T-cell (primary cell): Measurements from ENCODE around the gene H2BK1. TPM values are rescaled to one million over a fixed set of nuclear protein-coding genes. Genes with fewer than 3 reads are reported as not detected.
A peak's percentile ranks its signal among the peaks of the same experiment; 100 is the strongest.

ENCODE experiments used
- ATAC-seq, 4 experiments: fragments of 200-7000 bp in 3 of 4; fragments of 150-1000 bp in 1 of 4; cut with Tn5 transposase; replicated peaks in 1 of 4; 1 replicate in 3 of 4; 2 replicates in 1 of 4; pipeline ENCODE4 v1.10.0; 2021; ENCODE audit warnings: moderate library complexity in 3 of 4, mild to moderate bottlenecking in 2 of 4, moderate number of reproducible peaks in 1 of 4
- CTCF ChIA-PET, 2 donors: fragments of 300-600 bp; sonication (Branson Sonifier 250); formaldehyde crosslinking; loops; one replicate each; lab custom pipeline; 2022; ENCODE audit warnings: antibody characterized with exemption in 2 of 2; lab: Charles Lee
- POLR2A ChIA-PET, 2 donors: fragments of 300-600 bp; sonication (Branson Sonifier 250); formaldehyde crosslinking; loops; one replicate each; lab custom pipeline; 2022; ENCODE audit warnings: antibody characterized with exemption in 2 of 2; lab: Charles Lee
- DNase-seq, 35 experiments: peaks; one replicate each; pipeline versions ENCODE4 v3.0.0 to v3.0.0-alpha.2; 2013 to 2023
- H3K27ac ChIP-seq: one replicate; pipeline ENCODE4 v1.5.1; 2013; ENCODE audit warnings: low read length
- H3K27me3 ChIP-seq, 2 experiments: replicated peaks in 1 of 2; 1 replicate in 1 of 2; 2 replicates in 1 of 2; pipeline versions ENCODE4 v1.6.1 to v1.7.0; 2013; ENCODE audit warnings: low read length in 1 of 2, mixed read lengths in 1 of 2; ENCODE audit not compliant: control insufficient read depth in 2 of 2, insufficient read depth in 2 of 2; ENCODE audit errors: extremely low read depth in 1 of 2
- H3K36me3 ChIP-seq, 2 donors: 1 replicate in 1 of 2; 2 replicates in 1 of 2; pipeline versions ENCODE4 v1.6.1 to v1.7.0; 2013; ENCODE audit warnings: low read length in 1 of 2; ENCODE audit not compliant: control insufficient read depth in 2 of 2, insufficient read depth in 1 of 2; ENCODE audit errors: extremely low read depth in 1 of 2
- H3K4me1 ChIP-seq, 2 experiments: 1 replicate in 1 of 2; 2 replicates in 1 of 2; pipeline versions ENCODE4 v1.6.1 to v1.7.0; 2013; ENCODE audit warnings: low read length in 2 of 2, mixed read lengths in 1 of 2; ENCODE audit not compliant: insufficient read depth in 2 of 2, control insufficient read depth in 1 of 2; ENCODE audit errors: extremely low read depth in 1 of 2
- H3K4me3 ChIP-seq, 2 donors: 1 replicate in 1 of 2; 2 replicates in 1 of 2; pipeline versions ENCODE4 v1.5.1 to v1.7.0; 2013; ENCODE audit warnings: mild to moderate bottlenecking in 2 of 2, low read length in 1 of 2, moderate library complexity in 1 of 2; ENCODE audit not compliant: control insufficient read depth in 1 of 2; ENCODE audit errors: extremely low read depth in 1 of 2
- H3K9me3 ChIP-seq: 2 replicates; pipeline ENCODE4 v1.7.0; 2013
- H3K27ac Mint-ChIP-seq, 2 donors: one replicate each; pipeline ENCODE4 v1.8.0; 2020 to 2021; ENCODE audit warnings: mild to moderate bottlenecking in 2 of 2, mixed read lengths in 2 of 2
- H3K27me3 Mint-ChIP-seq, 2 donors: one replicate each; pipeline ENCODE4 v1.8.0; 2021 to 2022; ENCODE audit warnings: mixed read lengths in 2 of 2
- H3K36me3 Mint-ChIP-seq: one replicate; pipeline ENCODE4 v1.8.0; 2021; ENCODE audit warnings: mixed read lengths
- H3K4me1 Mint-ChIP-seq, 3 donors: one replicate each; pipeline ENCODE4 v1.8.0; 2020 to 2022; ENCODE audit warnings: mixed read lengths in 3 of 3, mild to moderate bottlenecking in 1 of 3
- H3K4me3 Mint-ChIP-seq, 3 donors: one replicate each; pipeline ENCODE4 v1.8.0; 2020 to 2022; ENCODE audit warnings: mild to moderate bottlenecking in 3 of 3, mixed read lengths in 3 of 3, moderate library complexity in 3 of 3
- H3K9me3 Mint-ChIP-seq, 3 donors: one replicate each; pipeline ENCODE4 v1.8.0; 2020 to 2022; ENCODE audit warnings: mixed read lengths in 3 of 3
- WGBS: methylation state at CpG from one replicate; pipeline ENCODE4 v1.1.5; 2013; ENCODE audit warnings: missing lambda C conversion rate; ENCODE audit not compliant: insufficient coverage; 5-methylcytosine and 5-hydroxymethylcytosine counted together
- total RNA-seq, 35 experiments: library from RNA in 6 of 35; stranded (reverse) in 6 of 35; fragments of 120-200 nt in 1 of 35; gene quantifications; one replicate each; pipeline versions ENCODE4 v1.2.1 to v1.2.4 and lab custom pipeline; 2013 to 2026

H2BK1 gene
- total RNA-seq, 5 donors from 2014 or later (not counting 1 experiment from before 2014, with no cell fraction given), result 3.1 to 7.7 (median 5.1) TPM

DNA sequence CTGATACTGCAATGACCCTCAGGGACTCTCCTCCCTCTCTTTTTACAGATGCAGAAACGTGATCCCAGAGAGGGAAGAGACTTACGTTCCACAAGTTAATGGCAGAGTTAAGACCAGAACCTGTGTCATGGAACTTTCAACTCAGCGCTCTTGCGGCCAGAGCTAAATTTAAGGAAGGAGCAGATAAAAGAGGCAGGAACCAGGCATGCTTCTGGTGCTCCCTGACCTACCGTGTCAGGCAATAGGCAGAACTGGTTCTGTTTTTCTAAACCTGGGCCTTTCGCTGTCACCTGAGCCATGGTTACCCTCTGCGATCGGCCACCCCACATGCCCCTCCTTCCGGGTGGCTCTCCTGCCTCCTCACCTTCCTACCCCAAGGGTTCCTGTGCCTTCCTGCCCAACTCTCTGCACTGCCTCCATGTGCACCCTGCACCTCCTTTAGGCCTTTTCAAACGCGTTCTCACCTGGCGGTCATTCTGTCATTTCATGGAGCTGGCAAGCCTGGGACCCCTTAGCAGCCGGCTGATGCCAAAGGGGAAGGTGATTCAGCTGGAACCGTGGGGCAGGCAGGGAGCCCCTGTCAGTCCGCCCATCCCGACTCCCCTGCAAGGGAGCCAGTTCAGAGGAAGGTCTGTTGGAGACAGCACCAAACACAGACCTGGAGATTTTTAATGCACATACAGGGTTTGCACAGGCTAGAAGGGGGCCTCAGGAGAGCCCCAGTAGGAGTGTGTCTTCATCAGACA is 35.1 kb downstream of the H2BK1 start:
- Mint-ChIP-seq H3K9me3 (no peaks in the 10 kb centered on the region), H3K4me1 (peaks cover 7 to 10% (median 9%) of the 10 kb centered on the region in 3 donors), H3K36me3 (no peaks in the 10 kb centered on the region), H3K27me3 (peaks cover 35 to 50% of the 10 kb centered on the region in 2 donors), H3K27ac (no peak overlapping the region), H3K4me3 (no peak overlapping the region)
- ChIA-PET POLR2A (no interaction called here), CTCF (interaction anchor here in 1 of 2 donors (1.0 kb wide), 1 partner anchor 52 kb away, joined by 3 read pairs; the partner anchor contains the start of gene ABCF2)
- Histone ChIP-seq H3K4me3 (no peak overlapping the region), H3K36me3 (no peaks in the 10 kb centered on the region), H3K9me3 (no peaks in the 10 kb centered on the region), H3K4me1 (peaks cover 0 to 12% of the 10 kb centered on the region in 2 experiments), H3K27ac (no peak overlapping the region), H3K27me3 (peaks cover 2 to 71% of the 10 kb centered on the region in 2 experiments)
- WGBS, result 86% methylated on average over 14 of the region's 16 CpGs
- DNase-seq (no peak), ATAC-seq (no peak)

DNA sequence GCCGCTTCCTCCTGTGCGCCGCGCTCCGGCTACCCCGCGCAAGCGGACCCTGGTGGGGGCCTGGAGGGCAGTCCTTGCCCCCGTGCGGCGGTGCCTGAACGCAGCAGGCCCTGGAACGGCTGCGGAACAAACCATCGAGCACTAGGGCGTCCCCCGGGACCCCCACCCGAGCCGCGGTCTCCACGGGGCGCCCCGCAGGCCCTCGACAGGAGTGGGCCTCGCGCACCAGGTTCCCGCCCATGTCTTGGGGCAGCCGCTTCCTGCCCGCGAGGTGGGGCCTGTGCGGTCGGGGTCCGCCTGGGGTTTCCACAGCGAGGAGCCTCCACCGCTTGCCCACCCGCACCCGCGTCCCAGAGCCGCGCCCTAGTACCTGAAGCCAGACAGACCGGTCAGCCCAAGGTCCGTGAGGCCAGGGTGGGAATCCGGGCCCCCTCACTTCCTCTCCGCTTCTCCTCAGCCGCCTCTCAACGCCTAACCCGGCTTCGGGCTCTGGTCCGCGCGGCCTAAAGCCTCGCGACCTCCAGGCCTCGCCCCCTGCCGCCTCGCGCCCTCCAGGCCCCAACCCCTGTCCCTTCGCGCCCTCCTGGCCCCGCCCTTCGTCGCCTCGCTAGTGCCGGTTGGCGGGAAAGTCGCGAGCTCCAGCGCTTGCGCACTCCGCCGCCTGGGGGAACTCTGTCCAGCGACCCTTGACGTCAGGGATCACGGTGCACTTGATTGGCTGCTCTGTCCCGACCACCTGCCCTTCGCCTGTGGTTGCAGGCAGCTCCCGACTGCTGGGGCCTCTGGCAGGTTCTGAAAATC is 35.8 kb downstream of the H2BK1 start:
- 67% methylated on average over 75 of the region's 77 CpGs for WGBS
- no peak overlapping the region for H3K27ac Mint-ChIP-seq
- POLR2A ChIA-PET, result no interaction called here

DNA sequence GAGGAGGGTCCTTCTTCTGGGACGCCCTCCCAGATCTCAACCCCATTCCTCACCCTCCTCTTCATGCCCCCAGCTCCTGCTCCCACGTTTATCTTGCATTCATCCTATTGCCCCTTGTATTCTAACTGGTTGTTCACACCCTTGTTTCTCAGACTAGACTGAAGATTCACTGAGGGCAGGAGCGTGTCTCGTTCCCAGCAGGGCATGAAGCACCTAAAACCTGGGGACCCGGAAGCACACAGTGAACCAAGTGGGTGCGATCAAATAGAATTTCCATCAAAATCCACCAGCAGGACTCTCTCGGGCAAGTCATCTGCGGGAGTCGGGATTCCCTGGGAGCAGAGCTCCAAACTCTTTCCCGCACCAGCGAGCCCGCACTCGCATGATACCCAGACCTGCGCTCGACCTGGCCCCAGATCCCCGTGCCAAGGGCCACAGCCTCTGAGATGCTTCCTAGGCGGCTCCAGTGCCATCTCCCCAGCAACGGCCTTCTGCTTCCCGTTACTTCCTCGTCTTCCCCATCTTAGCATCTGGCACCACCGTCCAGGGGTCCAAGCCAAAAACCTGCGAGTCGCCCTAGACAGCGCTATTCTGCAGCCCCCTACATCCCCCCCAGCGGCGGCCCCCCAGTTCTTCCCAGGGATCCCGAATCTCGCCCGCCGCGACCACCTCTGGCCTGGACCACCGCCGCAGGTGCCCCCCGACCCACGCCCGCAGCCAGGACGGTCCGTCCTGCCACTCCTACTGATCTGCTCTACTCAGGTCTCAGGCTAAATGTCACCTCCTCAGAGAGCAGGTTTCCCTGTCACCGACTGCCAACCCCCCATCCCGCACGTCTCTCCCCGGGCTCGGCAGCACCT is 36.7 kb downstream of the H2BK1 start:
- Histone ChIP-seq H3K36me3 (no peaks in the 10 kb centered on the region), H3K4me1 (peaks cover 0 to 12% of the 10 kb centered on the region in 2 experiments), H3K27ac (no peak overlapping the region), H3K4me3 (no peak overlapping the region), H3K27me3 (peaks cover 10 to 74% of the 10 kb centered on the region in 2 experiments), H3K9me3 (no peaks in the 10 kb centered on the region)
- 85% methylated on average over 37 of the region's 43 CpGs for WGBS
- Mint-ChIP-seq H3K4me3 (no peak overlapping the region), H3K27me3 (peaks cover 47 to 58% of the 10 kb centered on the region in 2 donors), H3K36me3 (no peaks in the 10 kb centered on the region), H3K27ac (no peak overlapping the region), H3K4me1 (peaks cover 8 to 13% (median 9%) of the 10 kb centered on the region in 3 donors), H3K9me3 (no peaks in the 10 kb centered on the region)
- ChIA-PET CTCF (no interaction called here), POLR2A (no interaction called here)
- ATAC-seq (no peak), DNase-seq (no peak)

More for the DNA sequence above, 35.8 kb downstream of the H2BK1 start:
- no peaks in the 10 kb centered on the region for H3K36me3 Mint-ChIP-seq
- Histone ChIP-seq H3K27me3 (peaks cover 7 to 69% of the 10 kb centered on the region in 2 experiments), H3K4me1 (peaks cover 0 to 12% of the 10 kb centered on the region in 2 experiments), H3K9me3 (no peaks in the 10 kb centered on the region), H3K4me3 (no peak overlapping the region), H3K27ac (no peak overlapping the region), H3K36me3 (no peaks in the 10 kb centered on the region)
- CTCF ChIA-PET, result interaction anchor here in 1 of 2 donors (1.0 kb wide), 1 partner anchor 53 kb away, joined by 3 read pairs; the partner anchor contains the start of gene ABCF2
- H3K27me3 Mint-ChIP-seq, result peaks cover 42 to 52% of the 10 kb centered on the region in 2 donors
- ATAC-seq (peak in 2 of 4 experiments; percentile 28 to 34), DNase-seq (peak in 9 of 35 experiments; percentile 16 to 45 (median 30))
- H3K9me3 Mint-ChIP-seq, result no peaks in the 10 kb centered on the region
- H3K4me3 Mint-ChIP-seq, result no peak overlapping the region
- peaks cover 7 to 10% (median 9%) of the 10 kb centered on the region in 3 donors for H3K4me1 Mint-ChIP-seq

DNA sequence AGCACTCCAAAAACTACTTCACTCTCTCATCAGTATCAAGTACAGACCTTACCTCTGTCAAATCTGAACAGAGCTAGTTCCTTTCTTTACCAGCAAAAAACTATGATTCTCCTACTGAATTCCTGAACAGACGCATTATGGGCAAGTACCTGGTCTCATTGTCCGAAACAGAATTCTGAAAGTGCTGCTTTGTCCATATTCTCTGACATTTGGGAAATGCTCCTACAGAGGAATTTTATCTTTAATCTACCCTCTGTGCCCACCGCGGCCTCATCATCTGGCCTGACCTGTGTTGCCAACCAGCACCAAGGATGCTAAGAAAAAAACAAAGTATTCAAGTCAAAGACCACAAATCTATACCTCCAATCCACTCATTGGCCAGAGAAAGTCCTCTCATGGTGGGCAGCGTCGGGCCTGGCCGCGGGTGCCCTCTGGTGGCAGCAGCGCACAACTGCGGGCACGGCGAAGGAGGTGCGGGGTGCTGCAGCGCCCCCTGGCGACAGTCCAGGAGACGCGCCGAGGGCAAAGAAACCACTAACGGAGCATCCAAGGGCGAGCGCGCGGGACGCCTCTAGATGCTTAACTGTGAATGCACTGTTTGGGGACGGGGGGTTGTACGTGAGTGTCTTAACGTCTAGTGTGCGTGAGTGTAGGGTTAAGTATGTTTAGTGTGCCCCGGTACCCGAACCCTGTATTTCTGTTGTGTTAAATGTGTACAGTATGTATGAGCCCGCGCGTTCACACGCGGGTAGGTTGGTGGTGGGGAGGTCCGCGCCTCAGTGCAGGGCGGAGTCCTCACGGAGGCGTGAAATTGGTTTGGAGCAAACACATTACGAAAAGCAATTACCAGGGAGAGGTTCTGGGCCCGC is 37.8 kb downstream of the H2BK1 start:
- Histone ChIP-seq H3K4me1 (peaks cover 0 to 18% of the 10 kb centered on the region in 2 experiments), H3K36me3 (no peaks in the 10 kb centered on the region), H3K4me3 (no peak overlapping the region), H3K27me3 (peaks cover 13 to 74% of the 10 kb centered on the region in 2 experiments), H3K9me3 (no peaks in the 10 kb centered on the region), H3K27ac (no peak overlapping the region)
- Mint-ChIP-seq H3K4me3 (no peak overlapping the region), H3K9me3 (no peaks in the 10 kb centered on the region), H3K27ac (peak overlapping the region in 1 of 2 donors; percentile 37), H3K27me3 (peaks cover 48 to 62% of the 10 kb centered on the region in 2 donors), H3K4me1 (peaks cover 12 to 19% (median 12%) of the 10 kb centered on the region in 3 donors), H3K36me3 (no peaks in the 10 kb centered on the region)
- ChIA-PET POLR2A (interaction anchor here (0.7 kb wide), 2 partner anchors 61 to 72 kb away, joined by 3 read pairs; no protein-coding TSS in a partner anchor), CTCF (interaction anchor here (0.7 to 1.0 kb wide), 5 partner anchors 34 to 132 kb away, joined by 3 to 5 read pairs (median 3); no protein-coding TSS in a partner anchor)
- ATAC-seq (peak; percentile 71 to 88 (median 74)), DNase-seq (peak; percentile 28 to 91 (median 71))
- 25% methylated on average over 37 of the region's 42 CpGs for WGBS

DNA sequence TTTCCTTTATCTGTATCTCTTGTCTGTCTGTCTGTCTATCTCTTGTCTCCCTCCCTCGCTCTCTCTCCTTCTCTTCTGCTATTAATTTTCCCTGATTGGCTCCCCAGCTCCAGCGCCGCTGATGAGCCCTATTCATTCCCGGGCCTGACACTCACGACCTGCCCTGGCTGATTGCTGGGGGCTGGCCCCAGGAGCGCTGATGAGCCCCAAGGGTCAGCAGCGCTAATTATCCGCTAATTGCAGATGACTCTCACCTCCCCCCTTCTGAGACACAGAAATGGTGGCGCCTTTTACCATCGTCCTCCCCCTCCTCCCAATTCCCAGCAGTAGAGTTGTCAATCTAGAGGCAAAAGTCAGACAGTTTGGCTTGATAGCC is 41.5 kb downstream of the H2BK1 start:
- ATAC-seq, result no peak
- ChIA-PET POLR2A (no interaction called here), CTCF (interaction anchor here in 1 of 2 donors (1.7 kb wide), 1 partner anchor 25 kb away, joined by 6 read pairs; no protein-coding TSS in a partner anchor)
- H3K4me1 Mint-ChIP-seq, result peaks cover 14 to 19% (median 17%) of the 10 kb centered on the region in 3 donors
- Histone ChIP-seq H3K9me3 (no peaks in the 10 kb centered on the region), H3K4me1 (peaks cover 3 to 21% of the 10 kb centered on the region in 2 experiments), H3K4me3 (no peak overlapping the region), H3K27me3 (peaks cover 24 to 62% of the 10 kb centered on the region in 2 experiments), H3K27ac (no peak overlapping the region), H3K36me3 (no peaks in the 10 kb centered on the region)
- WGBS, result 47% methylated on average over 9 of the region's 10 CpGs
- H3K36me3 Mint-ChIP-seq, result no peaks in the 10 kb centered on the region
- peak overlapping the region; percentile 66 to 80 (median 70) for H3K4me3 Mint-ChIP-seq
- no peaks in the 10 kb centered on the region for H3K9me3 Mint-ChIP-seq
- no peak overlapping the region for H3K27ac Mint-ChIP-seq
- peaks cover 40 to 52% of the 10 kb centered on the region in 2 donors for H3K27me3 Mint-ChIP-seq
- DNase-seq, result no peak
